ENCODE measurements around the gene PLCB3.

Gene PLCB3

GRCh38 chr11:64250415-64251015, 815 bp upstream of the PLCB3 start:
- no peak for DNase-seq (ENCODE audit: low spot score)

GRCh38 chr11:64251753-64252002, 348 bp downstream of the PLCB3 start:
- no peak for DNase-seq (ENCODE audit: low spot score)

- no peak for DNase-seq (ENCODE audit: low spot score)
Measured at GRCh38 chr11:64252003-64252872, 908 bp downstream of the PLCB3 start.

GRCh38 chr11:64253043-64253442, 1.7 kb downstream of the PLCB3 start:
- no peak for DNase-seq (ENCODE audit: low spot score)

- DNase-seq (ENCODE audit: low spot score): no peak
Measured at GRCh38 chr11:64253481-64253880, 2.2 kb downstream of the PLCB3 start.

- no peak for DNase-seq (ENCODE audit: low spot score)
Measured at GRCh38 chr11:64254326-64254725, 3.0 kb downstream of the PLCB3 start.

- no peak for DNase-seq (ENCODE audit: low spot score)
Measured at GRCh38 chr11:64255135-64256128, 4.1 kb downstream of the PLCB3 start.

GRCh38 chr11:64256300-64256699, 5.0 kb downstream of the PLCB3 start:
- no peak for DNase-seq (ENCODE audit: low spot score)

- no peak for DNase-seq (ENCODE audit: low spot score)
Measured at GRCh38 chr11:64258356-64258755, 7.0 kb downstream of the PLCB3 start.

- DNase-seq (ENCODE audit: low spot score): no peak
Measured at GRCh38 chr11:64258946-64259532, 7.7 kb downstream of the PLCB3 start.

- no peak for DNase-seq (ENCODE audit: low spot score)
Measured at GRCh38 chr11:64259533-64260067, 8.3 kb downstream of the PLCB3 start.

GRCh38 chr11:64260147-64260708, 8.9 kb downstream of the PLCB3 start:
- no peak for DNase-seq (ENCODE audit: low spot score)

GRCh38 chr11:64261556-64262080, 10.3 kb downstream of the PLCB3 start:
- no peak for DNase-seq (ENCODE audit: low spot score)

- no peak for DNase-seq (ENCODE audit: low spot score)
Measured at GRCh38 chr11:64262271-64263002, 11.1 kb downstream of the PLCB3 start.

GRCh38 chr11:64263021-64263946, 12.0 kb downstream of the PLCB3 start:
- no peak for DNase-seq (ENCODE audit: low spot score)

- DNase-seq (ENCODE audit: low spot score): no peak
Measured at GRCh38 chr11:64263947-64264317, 12.6 kb downstream of the PLCB3 start.

- no peak for DNase-seq (ENCODE audit: low spot score)
Measured at GRCh38 chr11:64264371-64264852, 13.1 kb downstream of the PLCB3 start.

- DNase-seq (ENCODE audit: low spot score): no peak
Measured at GRCh38 chr11:64265176-64266160, 14.1 kb downstream of the PLCB3 start.
